ENCODE data around the gene CILP2.

DNA sequence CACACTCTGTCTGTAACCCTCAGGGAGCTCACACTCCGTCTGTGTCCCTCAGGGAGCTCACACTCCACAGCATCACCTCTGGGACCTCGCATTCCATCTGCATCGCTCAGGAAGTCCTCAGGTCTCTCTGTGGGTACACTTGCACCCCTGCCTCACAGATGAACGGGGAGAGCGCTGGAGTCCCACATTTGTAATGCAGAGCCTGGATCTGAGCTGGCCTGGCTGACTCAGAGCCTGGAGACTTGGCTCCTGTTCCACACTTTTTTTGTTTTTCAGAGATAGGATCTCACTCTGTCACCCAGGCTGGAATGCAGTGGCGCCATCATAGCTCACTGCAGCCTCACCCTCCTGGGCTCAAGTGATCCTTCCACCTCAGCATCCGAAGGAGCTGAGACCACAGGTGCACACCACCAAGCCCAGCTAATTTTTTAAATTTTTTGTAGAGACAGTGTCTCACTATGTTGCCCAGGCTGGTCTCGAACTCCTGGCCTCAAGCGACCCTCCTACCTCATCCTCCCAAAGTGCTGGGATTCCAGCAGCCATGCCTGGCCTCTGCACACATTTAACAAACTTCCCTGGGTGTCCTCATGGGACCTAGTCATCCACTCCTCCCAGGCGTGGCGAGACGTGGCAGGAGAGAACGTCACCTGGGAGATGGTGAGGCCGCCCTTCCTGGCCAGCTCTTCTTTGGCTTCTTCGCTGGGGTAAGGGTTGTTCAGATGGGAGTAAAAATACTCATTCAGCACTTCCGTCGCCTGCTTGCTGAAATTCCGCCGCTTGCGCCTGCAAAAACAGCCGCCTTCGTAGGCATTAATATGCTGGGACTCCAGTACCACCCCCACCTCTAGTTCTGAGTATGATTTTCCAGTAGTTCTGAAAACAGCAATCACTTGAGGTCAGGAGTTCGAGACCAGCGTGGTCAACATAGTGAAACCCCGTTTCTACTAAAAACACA, 31.0 kb downstream of the CILP2 start:
- TF ChIP-seq, protein P1, sequence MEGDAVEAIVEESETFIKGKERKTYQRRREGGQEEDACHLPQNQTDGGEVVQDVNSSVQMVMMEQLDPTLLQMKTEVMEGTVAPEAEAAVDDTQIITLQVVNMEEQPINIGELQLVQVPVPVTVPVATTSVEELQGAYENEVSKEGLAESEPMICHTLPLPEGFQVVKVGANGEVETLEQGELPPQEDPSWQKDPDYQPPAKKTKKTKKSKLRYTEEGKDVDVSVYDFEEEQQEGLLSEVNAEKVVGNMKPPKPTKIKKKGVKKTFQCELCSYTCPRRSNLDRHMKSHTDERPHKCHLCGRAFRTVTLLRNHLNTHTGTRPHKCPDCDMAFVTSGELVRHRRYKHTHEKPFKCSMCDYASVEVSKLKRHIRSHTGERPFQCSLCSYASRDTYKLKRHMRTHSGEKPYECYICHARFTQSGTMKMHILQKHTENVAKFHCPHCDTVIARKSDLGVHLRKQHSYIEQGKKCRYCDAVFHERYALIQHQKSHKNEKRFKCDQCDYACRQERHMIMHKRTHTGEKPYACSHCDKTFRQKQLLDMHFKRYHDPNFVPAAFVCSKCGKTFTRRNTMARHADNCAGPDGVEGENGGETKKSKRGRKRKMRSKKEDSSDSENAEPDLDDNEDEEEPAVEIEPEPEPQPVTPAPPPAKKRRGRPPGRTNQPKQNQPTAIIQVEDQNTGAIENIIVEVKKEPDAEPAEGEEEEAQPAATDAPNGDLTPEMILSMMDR (IDR thresholded peaks at IDR 0.05; ENCODE audit: control extremely low read depth in 1 of 3, insufficient read depth in 1 of 3, low read depth in 1 of 3, low read length in 3 of 3): no peak
- TF ChIP-seq YY1 (IDR thresholded peaks at IDR 0.05; ENCODE audit: low read depth, low read length): no peak
- TF ChIP-seq HDAC2 (IDR thresholded peaks at IDR 0.05; ENCODE audit: borderline replicate concordance in 1 of 2, low read depth in 2 of 2, low read length in 2 of 2): no peak
- TF ChIP-seq SP2 (IDR thresholded peaks at IDR 0.05; ENCODE audit: low read length): no peak
- TF ChIP-seq RBBP5 (IDR thresholded peaks at IDR 0.05; ENCODE audit: borderline replicate concordance, low read depth, low read length): no peak
- no peak for TF ChIP-seq POLR2A (IDR thresholded peaks at IDR 0.05; ENCODE audit: control extremely low read depth in 1 of 2, low read depth in 2 of 2, low read length in 2 of 2)
- TF ChIP-seq GTF2F1 (IDR thresholded peaks at IDR 0.05; ENCODE audit: borderline replicate concordance, low read depth, low read length): no peak
- TF ChIP-seq, protein P2, sequence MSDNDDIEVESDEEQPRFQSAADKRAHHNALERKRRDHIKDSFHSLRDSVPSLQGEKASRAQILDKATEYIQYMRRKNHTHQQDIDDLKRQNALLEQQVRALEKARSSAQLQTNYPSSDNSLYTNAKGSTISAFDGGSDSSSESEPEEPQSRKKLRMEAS (IDR thresholded peaks at IDR 0.05): no peak
- TF ChIP-seq TAF1 (IDR thresholded peaks at IDR 0.05; ENCODE audit: low read depth, low read length): no peak

All from H1 (cell line).